Lung (tissue), 12 donors: ENCODE measurements around the gene RAPSN. TPM values are rescaled to one million over a fixed set of nuclear protein-coding genes. Genes with fewer than 3 reads are reported as not detected.

Experiments used
- ATAC-seq: fragments of 200-7000 bp; cut with Tn5 transposase; one replicate; pipeline ENCODE4 v1.9.1; 2020; ENCODE audit warnings: moderate number of reproducible peaks; ENCODE audit not compliant: insufficient read depth, low FRiP score
- DNase-seq, 3 donors: peaks; one replicate each; pipeline ENCODE4 v3.0.0-alpha.2; 2013 to 2017
- H3K27ac ChIP-seq, 2 donors: one replicate each; pipeline ENCODE4 v1.5.1; 2013; ENCODE audit warnings: mild to moderate bottlenecking in 2 of 2, moderate library complexity in 2 of 2, control low read depth in 1 of 2, inconsistent platforms in 1 of 2, low read depth in 1 of 2, low read length in 1 of 2
- H3K27me3 ChIP-seq, 3 donors: one replicate each; pipeline ENCODE4 v1.5.1; 2013; ENCODE audit warnings: low read length in 2 of 3; ENCODE audit not compliant: control insufficient read depth in 3 of 3, insufficient read depth in 3 of 3
- H3K36me3 ChIP-seq, 4 donors: one replicate each; pipeline ENCODE4 v1.5.1; 2013; ENCODE audit warnings: low read length in 4 of 4, mild to moderate bottlenecking in 1 of 4, moderate library complexity in 1 of 4; ENCODE audit not compliant: control insufficient read depth in 4 of 4, insufficient read depth in 4 of 4
- H3K4me1 ChIP-seq, 5 donors: one replicate each; pipeline ENCODE4 v1.5.1; 2013; ENCODE audit warnings: low read length in 5 of 5, mild to moderate bottlenecking in 2 of 5, moderate library complexity in 1 of 5; ENCODE audit not compliant: control insufficient read depth in 5 of 5, insufficient read depth in 5 of 5
- H3K4me3 ChIP-seq: one replicate; pipeline ENCODE4 v1.5.1; 2013; ENCODE audit warnings: mild to moderate bottlenecking, control low read depth, moderate library complexity
- H3K9ac ChIP-seq, 2 donors: one replicate each; pipeline ENCODE4 v1.5.1; 2013; ENCODE audit warnings: low read length in 2 of 2, control low read depth in 1 of 2; ENCODE audit not compliant: insufficient read depth in 1 of 2
- H3K9me3 ChIP-seq, 4 donors: one replicate each; pipeline ENCODE4 v1.5.1; 2013; ENCODE audit warnings: low read length in 3 of 4, mild to moderate bottlenecking in 1 of 4, moderate library complexity in 1 of 4; ENCODE audit not compliant: control insufficient read depth in 4 of 4, insufficient read depth in 3 of 4
- WGBS, 2 donors: extraction: QIAGEN DNeasy Blood & Tissue Kit; methylation state at CpG; one replicate each; pipeline ENCODE4 v1.1.7; 2013; 5-methylcytosine and 5-hydroxymethylcytosine counted together
- polyA plus RNA-seq, 2 donors: library from polyadenylated mRNA; stranded (reverse); fragments of 200-250 nt; gene quantifications; one replicate each; pipeline ENCODE4 v1.2.1, GENCODE V29; 2013
- total RNA-seq, 2 donors: library from RNA; depleted of rRNA in 1 of 2; stranded (reverse); fragments of >200 nt in 1 of 2; gene quantifications; one replicate each; pipeline ENCODE4 v1.2.1, GENCODE V29; 2014 to 2021
- TF ChIP-seq, protein P1 (sequence below): IDR thresholded peaks from 2 replicates; pipeline ENCODE4 v1.5.1; 2012; ENCODE audit warnings: mild to moderate bottlenecking; ENCODE audit errors: control extremely low read depth, extremely low read depth
- donor health status: control.
- donor health status: control.
- donor health status: Bipolar disorder and iron deficiency.
- donor health status: healthy.
- donor health status: DM: yes; HTN: yes; CAD: no.

RAPSN gene
- total and polyA plus RNA-seq, 4 donors, result 0.38 to 1.5 (median 0.49) TPM; not detected in 1

DNA sequence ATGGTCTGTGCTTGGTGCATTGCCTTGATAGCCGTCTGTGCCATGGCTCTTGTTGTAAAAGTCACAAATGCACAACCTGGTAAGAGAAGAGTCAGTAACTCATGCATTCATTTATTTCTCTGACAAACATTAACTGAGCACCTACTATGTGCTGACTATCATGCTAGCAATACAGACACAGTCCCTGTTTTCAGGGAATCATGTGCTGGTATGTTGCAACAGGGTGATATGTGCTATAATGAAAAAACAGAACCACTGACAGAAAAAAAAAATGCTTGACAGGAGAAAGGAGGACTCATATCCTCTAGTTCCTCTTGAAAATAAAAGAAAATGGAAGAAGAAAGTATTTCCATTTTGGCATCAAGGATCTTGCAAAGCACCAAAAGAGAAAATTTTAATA is 34.5 kb upstream of the RAPSN start:
- H3K9me3 ChIP-seq, result no peaks in the 10 kb centered on the region
- no peaks in the 10 kb centered on the region for H3K27me3 ChIP-seq
- no peak overlapping the region for H3K27ac ChIP-seq
- ATAC-seq, result no peak
- H3K36me3 ChIP-seq, result peaks cover 35 to 52% (median 44%) of the 10 kb centered on the region in 4 donors
- no peak overlapping the region for H3K9ac ChIP-seq
- TF ChIP-seq, protein P1, sequence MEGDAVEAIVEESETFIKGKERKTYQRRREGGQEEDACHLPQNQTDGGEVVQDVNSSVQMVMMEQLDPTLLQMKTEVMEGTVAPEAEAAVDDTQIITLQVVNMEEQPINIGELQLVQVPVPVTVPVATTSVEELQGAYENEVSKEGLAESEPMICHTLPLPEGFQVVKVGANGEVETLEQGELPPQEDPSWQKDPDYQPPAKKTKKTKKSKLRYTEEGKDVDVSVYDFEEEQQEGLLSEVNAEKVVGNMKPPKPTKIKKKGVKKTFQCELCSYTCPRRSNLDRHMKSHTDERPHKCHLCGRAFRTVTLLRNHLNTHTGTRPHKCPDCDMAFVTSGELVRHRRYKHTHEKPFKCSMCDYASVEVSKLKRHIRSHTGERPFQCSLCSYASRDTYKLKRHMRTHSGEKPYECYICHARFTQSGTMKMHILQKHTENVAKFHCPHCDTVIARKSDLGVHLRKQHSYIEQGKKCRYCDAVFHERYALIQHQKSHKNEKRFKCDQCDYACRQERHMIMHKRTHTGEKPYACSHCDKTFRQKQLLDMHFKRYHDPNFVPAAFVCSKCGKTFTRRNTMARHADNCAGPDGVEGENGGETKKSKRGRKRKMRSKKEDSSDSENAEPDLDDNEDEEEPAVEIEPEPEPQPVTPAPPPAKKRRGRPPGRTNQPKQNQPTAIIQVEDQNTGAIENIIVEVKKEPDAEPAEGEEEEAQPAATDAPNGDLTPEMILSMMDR, result no peak
- peaks cover 0 to 3% (median 0%) of the 10 kb centered on the region in 5 donors for H3K4me1 ChIP-seq
- DNase-seq, result no peak
- 88 to 98% methylated on average over 1 of the region's 1 CpG for WGBS, 2 donors
- no peak overlapping the region for H3K4me3 ChIP-seq

DNA sequence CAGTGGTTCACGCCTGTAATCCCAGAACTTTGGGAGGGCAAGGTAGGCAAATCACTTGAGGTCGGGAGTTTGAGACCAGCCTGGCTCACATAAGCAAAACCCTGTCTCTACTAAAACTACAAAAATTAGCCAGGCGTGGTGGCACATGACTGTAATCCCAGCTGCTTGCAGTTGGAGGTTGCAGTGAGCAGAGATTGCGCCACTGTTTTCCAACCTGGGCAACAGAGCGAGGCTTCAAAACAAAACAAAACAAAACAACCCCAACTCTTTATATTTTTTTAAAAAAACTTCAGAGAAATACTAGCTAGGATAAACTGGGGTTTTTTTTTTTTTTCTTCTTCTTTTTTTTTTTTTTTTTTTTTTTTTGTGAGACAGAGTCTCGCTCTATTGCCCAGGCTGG is 31.8 kb upstream of the RAPSN start:
- no peak overlapping the region for H3K27ac ChIP-seq
- H3K27me3 ChIP-seq, result no peaks in the 10 kb centered on the region
- H3K36me3 ChIP-seq, result peaks cover 39 to 65% (median 45%) of the 10 kb centered on the region in 4 donors
- ATAC-seq (no peak), DNase-seq (no peak)
- peaks cover 0 to 7% (median 0%) of the 10 kb centered on the region in 5 donors for H3K4me1 ChIP-seq
- H3K4me3 ChIP-seq, result no peak overlapping the region
- WGBS, 2 donors, result 87 to 88% methylated on average over 6 of the region's 6 CpGs
- no peak overlapping the region for H3K9ac ChIP-seq
- TF ChIP-seq, protein P1, result no peak
- H3K9me3 ChIP-seq, result no peaks in the 10 kb centered on the region

DNA sequence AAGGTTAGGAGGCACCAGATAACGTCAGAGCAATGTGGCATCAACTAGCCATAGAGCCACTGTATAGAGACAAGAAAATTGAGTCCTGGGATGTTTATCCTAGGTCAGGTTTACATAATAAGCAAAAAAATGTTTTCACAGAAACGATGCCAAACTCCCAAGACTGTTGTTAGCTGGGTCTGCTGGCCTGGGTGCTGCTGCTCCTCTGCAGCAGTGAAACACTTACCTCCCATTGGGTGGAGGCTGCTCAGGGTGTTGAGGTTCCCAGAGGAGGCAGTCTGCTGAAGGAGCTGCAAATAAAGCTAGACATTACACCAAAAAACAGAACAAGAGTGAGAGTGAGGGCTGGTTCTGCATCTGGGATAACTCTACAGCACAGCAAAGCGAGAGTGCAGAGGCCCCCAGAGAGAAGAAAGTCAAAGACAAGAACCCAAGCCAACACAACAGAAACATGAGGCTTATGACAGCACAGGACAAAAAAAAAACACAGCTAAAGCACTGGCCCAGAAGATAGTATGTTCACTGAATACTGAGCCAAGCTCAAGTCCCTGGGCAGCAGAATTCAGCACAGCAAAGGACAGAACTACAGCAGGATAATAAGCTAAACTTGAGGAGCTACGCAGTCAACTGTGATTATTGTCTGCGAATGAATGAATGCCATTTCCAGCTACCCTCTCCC is 29.9 kb upstream of the RAPSN start:
- 85 to 88% methylated on average over 5 of the region's 5 CpGs for WGBS, 2 donors
- Histone ChIP-seq H3K4me3 (no peak overlapping the region), H3K9me3 (no peaks in the 10 kb centered on the region), H3K27me3 (no peaks in the 10 kb centered on the region), H3K36me3 (peaks cover 44 to 70% (median 47%) of the 10 kb centered on the region in 4 donors), H3K9ac (no peak overlapping the region), H3K4me1 (peaks cover 0 to 7% (median 0%) of the 10 kb centered on the region in 5 donors), H3K27ac (peak overlapping the region in 1 of 2 donors; percentile 15)
- ATAC-seq (no peak), DNase-seq (no peak)
- TF ChIP-seq, protein P1, result no peak

DNA sequence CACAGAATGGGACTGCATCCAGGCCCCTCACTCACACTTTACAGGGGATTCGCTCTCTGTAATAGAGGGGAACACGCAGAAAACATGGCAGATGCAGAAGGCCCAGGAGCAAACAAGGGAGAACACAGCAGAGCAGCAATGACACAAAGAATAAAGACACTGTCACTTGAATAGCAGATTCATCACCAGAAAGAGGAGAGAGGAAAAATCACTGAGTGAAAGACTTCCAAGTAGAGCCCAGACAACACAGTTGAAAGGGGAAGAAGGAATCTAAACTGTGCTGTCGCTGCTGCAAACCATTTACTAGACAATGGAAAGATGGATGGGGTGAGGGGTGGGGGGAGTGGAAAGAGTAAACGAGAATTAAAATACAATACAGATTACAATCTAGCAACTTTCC is 28.8 kb upstream of the RAPSN start:
- H3K4me3 ChIP-seq, result no peak overlapping the region
- no peaks in the 10 kb centered on the region for H3K27me3 ChIP-seq
- WGBS, 2 donors, result 66 to 79% methylated on average over 4 of the region's 4 CpGs
- no peak for ATAC-seq
- H3K9ac ChIP-seq, result no peak overlapping the region
- H3K9me3 ChIP-seq, result no peaks in the 10 kb centered on the region
- H3K36me3 ChIP-seq, result peaks cover 41 to 67% (median 48%) of the 10 kb centered on the region in 4 donors
- peaks cover 0 to 7% (median 0%) of the 10 kb centered on the region in 5 donors for H3K4me1 ChIP-seq
- DNase-seq, result no peak
- TF ChIP-seq, protein P1, result no peak
- no peak overlapping the region for H3K27ac ChIP-seq
